ENCODE measurements around the gene PCED1A.
"Not testable (repeated sequence)": the region's sequence is repeated elsewhere in the genome, so short reads cannot be mapped to it uniquely, and the experiment has no call there.

PCED1A gene

DNA sequence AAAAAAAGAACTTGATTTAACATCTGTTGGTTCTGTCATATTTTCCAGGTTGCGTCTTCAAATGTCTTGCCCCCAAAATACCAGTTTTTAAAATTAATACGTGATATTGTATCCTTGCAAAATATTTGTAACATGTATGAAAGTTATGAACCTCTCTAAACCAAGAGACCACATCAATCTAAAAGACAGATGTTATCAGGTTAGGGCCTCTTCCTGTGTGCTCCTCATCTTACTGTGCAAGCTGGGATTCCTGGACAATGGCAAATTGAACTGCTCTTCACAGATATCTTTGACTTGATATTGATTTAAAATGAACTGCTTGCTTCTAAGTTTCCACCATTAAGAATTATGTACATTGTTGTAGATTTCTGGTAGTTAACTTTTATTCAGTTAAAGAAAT is 14.7 kb downstream of the PCED1A start:
- DNase-seq = no peak

DNA sequence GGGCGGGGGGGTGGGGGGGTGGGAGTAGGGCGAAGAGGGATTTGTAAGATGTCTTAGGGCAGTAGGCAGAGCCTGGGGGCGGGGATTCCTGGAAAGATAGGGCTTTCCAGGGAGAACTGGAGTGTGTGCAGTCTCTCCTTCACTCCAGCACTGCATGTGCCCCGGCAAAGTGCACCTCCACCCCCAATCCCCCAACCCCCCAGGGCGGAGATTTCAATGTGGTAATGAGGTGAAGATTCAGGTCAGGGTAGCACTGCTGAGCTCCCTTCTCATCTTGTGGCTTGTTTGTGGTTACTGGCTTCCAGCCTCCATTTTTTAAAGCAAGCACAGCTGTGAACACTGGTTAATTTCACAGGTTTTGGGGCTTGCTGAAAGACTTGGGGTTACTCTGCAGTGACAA is 18.4 kb downstream of the PCED1A start:
- peak; percentile 26 for DNase-seq

DNA sequence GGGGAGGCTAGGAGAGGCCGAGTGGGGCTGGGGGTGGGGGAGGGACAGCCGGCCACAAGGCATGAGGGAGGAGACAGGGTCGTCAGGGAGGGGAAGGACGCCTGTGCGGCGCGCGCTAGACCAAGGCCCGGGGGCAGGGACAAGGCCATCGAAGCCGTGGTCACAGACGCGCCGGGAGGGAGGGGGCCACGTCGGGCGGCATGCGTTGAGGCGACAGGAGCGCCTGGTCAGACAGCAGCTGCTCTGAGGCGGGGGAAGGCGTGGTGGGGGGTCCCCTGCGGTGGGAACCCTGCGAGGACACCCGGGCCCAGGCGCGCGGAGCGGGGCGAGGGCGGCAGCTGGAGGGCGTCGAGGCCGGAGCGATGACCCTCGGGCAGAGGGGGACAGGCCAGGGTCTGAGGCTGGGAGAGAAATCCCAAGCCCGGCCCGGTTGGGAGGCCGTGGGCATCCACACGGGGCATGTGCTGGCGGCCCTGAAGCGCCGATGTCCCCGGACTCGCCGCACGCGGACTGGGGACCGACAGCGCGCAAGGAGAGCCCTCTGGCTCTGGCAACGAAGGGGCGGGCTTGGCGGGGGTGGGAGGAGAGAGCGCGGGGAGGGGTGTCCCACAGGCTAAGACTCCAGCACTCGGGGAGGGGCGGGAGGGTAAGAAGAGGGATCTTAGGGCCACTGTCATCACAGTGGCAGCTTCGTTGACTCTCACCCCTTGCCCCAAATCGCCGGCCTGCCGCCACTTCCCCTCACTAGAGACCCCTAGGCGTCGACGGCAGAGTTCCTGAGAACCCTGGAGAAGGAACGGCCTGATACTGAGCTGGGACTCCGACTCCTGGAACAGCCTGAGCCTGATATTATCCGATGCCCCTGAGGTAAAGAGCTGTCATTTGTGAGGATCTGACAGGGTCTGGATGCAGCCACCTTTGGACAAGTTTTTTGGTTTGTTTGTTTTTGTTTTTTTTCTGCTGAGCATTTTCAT is 19.3 kb downstream of the PCED1A start:
- no peak for DNase-seq

DNA sequence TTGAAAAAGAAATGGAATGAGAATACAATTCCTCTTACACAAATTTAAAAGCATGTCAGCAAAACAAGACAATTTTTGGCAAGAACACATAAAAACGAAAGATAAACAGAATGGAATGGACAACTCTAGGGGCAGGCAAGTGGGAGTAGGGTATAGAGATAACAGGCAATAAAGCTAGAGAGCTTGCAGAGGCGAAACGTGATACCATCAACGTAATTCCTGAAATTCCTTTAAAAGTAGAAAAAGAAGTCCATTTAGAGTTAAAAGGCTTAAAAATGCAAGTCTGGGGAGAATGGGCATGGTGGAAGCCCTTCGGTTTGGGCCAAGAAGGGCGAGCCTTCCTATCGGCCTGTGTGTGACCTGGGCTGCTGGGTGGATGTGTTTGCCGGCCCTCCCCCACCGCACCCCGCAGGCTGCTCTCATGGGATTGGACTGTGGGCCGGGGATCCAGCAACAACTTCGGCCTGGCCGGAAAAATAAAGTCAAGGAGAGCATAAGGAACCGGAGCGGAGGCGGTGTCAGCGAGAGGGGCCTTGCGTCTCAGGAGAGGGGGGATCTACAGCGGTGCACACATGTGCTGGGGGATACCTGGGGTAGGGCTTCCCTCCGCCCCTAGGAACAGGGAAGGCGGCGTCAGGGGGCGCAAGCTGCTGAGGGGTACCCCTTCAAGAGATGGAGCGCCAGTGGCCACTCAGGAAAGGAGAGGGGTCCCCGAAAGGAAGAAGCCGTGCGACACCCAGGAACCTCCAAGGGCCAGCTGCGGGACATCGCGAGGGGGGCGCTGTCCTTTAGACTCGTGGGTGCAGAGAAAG is 20.2 kb downstream of the PCED1A start:
- no peak for DNase-seq

DNA sequence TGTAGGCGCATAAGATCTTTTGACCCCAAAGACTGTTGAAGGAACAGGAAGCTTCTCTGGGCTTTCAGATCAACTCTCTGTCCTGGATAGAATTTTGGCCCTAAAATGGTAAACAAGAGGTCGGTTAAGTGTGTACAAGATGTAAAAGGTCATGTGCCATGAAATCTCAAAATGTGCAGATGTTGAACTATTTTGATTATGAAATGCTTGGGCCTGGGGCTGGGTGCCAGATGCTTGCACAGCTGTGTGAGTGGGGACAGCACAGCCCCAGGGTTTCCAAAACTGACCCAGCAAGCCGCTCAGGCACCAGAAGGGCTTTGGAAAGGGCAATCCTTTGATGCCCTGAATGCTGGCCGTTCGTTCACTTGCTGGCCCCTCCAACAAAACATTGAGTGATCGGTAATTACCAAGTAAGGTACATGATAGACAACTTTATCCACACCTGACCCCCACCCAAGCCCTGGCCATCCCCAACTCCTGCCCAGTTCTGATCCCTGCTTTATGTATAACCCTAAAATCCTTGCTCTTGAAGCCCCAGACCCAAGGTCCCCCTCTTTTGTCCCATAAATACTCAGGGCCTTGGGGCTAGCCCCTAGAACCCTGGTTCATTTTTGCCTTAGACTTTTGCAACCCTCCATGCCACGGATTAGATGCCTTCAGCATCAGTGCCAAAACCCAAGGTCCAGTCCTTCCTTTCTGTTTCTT is 22.4 kb downstream of the PCED1A start:
- no peak for DNase-seq

DNA sequence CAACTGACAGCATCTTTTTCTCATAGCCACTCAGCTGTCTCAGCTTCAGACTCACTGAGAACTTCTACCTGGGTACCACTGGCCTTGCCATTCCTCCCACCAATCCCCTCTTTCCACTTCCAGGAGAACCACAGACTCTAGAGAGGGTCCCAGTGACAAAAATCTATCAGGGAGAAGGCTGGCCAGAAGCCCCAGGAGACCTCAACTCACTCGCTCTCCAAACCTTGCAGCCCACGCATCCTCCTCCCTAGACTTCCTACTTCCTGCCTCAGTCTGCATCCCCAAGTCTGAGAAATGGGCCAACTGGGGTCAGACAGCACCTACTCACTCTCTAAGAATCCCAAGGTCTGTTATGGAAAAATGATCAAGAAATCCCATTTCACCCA is 23.1 kb downstream of the PCED1A start:
- DNase-seq = no peak

DNA sequence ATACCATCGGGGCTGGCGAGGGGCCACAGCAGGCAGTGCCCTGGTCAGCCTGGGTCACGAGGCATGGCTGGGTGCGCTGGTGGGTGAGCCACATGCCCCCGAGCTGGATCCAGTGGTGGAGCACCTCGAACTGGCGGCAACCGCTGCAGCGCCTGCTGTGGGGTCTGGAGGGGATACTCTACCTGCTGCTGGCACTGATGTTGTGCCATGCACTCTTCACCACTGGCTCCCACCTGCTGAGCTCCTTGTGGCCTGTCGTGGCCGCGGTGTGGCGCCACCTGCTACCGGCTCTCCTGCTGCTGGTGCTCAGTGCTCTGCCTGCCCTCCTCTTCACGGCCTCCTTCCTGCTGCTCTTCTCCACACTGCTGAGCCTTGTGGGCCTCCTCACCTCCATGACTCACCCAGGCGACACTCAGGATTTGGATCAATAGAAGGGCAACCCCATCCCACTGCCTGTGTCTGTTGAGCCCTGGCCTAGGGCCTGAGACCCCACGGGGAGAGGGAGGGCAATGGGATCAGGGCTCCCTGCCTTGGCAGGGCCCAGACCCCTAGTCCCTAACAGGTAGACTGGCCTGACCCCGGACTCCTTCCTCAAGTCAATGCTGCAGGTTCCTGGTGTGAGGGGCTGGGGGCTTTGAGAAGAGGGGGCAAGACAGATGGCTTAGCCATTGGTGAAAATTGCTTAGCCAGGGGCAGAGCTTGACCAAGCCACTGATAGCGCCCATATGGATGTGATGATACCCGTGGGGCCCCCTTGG is 23.7 kb downstream of the PCED1A start:
- no peak for DNase-seq

DNA sequence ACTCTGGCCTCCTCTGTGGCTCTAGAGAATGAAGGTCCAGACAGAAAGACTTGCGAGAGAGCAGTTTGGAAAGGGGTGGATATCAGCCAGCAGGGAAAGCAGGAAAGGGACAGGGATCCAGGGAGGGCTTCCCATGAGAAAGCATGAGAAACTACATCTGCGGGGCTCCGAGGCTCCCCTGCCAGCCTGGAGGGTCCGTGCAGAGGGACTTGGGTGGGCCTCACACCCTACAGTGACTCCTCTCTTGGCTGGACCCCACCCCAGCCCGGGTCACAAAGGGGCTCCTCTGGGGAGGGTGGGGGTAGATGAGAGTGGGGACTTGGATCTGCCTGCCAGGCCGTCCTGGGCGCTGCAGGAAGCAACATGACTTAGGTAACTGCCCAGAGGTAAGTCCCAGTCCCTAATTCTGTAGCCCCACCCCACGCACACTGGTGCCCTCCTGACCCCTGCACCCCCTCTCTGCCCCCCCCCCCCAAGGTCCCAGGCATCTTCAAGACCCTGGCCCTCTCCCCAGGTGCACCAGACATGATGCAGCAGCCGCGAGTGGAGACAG is 24.3 kb downstream of the PCED1A start, which contains the start of gene TMEM239:
Gene TMEM239, plus strand, starts transcription at position 335 of the 553 bp plus-strand sequence. Its CDS starts 191 bp downstream, at position 526.
- DNase-seq = no peak

DNA sequence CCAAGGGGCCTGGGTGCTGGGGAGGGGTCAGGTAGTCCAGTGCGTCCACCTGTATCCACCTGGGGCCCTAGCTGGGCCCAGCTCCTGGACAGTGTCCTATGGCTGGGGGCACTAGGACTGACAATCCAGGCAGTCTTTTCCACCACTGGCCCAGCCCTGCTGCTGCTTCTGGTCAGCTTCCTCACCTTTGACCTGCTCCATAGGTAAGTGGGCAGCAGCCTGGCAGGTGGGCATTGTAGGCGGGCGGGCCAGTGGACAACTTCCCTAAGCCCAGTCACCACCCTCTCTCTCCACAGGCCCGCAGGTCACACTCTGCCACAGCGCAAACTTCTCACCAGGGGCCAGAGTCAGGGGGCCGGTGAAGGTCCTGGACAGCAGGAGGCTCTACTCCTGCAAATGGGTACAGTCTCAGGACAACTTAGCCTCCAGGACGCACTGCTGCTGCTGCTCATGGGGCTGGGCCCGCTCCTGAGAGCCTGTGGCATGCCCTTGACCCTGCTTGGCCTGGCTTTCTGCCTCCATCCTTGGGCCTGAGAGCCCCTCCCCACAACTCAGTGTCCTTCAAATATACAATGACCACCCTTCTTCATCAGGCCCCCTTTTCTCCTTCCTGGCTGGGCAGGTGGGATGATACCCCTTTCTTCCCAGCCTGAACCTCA is 25.1 kb downstream of the PCED1A start:
- no peak for DNase-seq

DNA sequence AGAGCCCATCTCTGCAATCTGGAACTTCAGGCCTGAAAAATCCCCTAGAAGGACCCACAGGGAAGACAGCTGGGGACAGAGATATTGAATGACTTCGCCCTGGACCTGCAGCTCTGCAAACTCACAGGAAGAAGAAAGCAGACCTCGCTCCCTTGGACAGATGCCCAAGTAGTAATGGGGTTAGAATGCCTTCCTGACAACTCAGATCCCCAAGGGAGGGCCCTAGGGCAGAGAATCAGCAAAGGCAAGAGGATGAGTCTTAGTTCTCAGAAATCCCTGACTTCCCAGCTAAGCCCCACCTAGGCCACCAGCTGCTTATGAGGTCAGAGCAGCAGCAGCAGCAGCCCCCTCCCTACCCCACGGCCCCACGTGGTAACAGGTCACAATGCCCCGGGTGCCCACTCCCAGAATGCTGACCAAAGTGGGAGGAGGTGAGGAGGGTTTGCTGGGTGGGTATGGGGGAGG is 25.8 kb downstream of the PCED1A start, which contains the start of gene C20orf141:
Gene C20orf141, plus strand, starts transcription at position 401 of the 465 bp plus-strand sequence. CDS start 198 bp downstream, outside the sequence.
- DNase-seq = no peak

DNA sequence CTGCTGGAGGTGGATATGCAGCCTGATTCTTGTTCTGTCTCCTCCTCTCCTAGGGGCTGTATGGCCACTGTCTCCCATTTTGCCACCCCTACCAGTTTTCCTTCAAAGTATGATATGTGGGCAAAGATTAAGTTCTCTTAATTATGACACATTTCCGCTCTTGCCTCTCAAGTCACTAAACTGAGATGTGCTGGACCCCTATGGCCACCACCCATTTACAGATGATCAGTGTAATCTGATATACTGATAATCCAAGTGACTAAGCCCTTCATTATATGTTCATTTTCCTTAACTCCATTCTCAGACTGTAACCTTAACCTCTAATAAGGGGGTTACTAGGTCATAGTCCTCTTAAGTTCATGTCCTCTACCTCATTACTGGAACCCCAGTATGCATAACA is 26.4 kb downstream of the PCED1A start:
- DNase-seq = no peak

DNA sequence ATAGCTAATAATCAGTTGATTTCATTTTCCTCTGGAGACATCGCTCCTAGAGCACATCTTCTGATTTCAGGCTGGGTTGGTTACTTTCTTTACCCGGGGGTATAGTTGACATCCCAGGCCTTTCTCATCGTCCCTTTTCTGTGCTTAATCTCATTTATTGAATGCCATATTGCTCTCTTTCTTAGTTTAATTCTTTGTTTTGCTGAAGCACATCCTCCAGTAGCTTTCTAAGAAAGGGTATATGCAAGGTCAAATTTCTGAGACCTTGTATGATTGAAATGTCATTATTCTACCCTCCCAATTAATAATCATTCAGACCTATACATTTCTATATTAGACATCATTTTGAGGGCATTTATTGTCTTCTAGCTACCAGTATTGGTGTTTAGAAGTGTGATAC is 28.3 kb downstream of the PCED1A start:
- no peak for DNase-seq

DNA sequence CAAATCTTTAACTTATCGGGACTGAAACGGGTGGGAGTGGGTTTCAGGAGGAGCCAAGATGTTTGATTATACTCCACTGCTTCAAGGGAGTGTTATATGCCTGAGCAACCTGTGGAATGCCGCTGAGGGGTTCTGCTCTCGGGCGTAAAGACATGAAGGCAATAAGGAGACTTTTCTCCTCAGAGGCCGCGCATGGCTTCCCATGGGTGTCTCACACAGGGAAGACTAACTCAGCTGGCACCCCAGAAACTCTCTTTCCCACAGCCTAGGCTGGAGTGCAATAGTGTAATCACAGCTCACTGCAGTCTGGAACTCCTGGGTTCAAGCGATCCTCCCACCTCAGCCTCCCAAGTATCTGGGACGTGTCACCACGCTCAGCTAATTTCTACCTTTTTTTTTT is 30.8 kb downstream of the PCED1A start:
- no peak for DNase-seq

DNA sequence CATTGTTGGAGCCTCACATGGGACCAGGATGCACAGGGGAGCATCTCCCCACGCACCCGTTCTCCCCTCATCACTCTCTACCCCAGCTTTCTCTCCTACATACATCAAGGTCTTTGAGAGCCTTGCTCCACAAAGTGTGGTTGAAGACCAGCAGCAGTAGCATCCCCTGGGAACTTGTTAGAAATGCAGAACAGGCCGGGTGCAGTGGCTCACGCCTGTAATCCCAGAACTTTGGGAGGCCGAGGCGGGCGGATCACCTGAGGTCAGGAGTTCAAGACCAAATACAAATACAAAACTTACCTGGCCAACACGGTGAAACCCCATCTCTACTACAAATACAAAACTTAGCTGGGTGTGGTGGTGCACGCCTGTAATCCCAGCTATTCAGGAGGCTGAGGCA is 32.5 kb downstream of the PCED1A start:
- not testable (repeated sequence) for DNase-seq

DNA sequence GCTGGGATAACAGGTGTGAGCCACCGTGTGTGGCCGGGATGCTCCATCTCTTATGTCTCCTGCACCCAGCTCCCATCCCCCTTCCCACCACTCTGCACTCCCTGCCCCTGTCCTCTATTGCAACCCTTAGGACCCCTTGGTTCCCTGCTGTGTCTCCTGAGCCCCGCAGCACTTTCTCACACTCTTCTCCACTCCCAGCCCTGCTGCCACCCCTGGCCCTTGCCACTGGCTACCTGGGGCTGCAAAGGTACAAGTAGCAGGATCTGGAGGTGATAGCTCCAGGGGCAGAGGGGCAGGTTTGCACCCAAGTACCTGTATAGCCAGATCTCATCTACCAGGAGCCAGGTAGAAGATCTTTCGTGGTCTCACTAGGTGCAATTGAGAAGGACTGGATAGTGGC is 33.4 kb downstream of the PCED1A start:
- DNase-seq = no peak

DNA sequence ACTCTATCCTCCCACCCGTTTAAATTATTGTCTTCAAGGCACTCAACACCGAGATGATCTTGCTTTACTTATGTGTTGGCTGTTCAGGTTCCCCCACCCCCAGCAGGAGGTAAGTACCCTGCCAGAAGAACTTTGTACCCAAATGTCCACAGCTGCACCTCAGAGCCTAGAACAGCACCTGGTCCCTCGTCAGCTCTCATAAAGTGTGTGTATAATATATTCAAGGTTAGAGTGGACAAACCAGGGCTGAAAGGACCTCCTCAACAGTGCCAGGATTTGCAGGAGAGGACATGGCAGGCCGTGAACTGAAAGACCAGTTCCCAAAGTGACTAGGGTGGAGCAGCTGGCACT is 34.1 kb downstream of the PCED1A start:
- DNase-seq = no peak

DNA sequence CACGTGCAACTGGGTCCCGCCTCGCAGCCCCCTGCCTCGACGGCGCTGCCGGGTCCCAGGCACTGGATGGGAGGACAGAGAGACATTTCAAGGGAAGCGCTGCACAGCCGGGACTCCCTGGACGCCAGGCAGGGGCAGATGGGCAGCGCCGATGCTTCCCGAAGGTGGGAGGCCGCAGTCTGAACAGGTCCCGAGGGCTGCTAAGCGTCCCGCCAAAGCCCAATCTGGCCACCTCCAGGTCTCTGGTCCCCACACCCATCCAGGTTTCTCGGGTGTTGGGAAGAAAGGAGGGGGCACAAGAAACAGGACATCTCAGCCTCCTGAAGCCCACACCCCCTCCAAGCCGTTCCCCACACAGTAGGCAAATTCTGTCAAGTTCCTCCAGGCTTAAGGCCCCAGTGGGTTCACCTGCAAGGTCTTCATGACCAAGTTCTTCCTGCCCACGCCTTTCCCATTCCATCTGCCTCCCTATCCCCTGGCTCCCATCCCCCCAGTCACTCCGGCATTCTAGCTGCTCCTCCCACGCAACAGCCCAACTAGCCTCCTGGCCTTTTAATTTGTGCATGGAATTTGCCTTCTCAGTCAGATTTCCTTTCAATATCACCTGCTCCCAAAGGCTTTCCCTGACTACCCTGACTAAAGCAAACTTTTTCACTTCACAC is 34.6 kb downstream of the PCED1A start:
- DNase-seq = no peak

DNA sequence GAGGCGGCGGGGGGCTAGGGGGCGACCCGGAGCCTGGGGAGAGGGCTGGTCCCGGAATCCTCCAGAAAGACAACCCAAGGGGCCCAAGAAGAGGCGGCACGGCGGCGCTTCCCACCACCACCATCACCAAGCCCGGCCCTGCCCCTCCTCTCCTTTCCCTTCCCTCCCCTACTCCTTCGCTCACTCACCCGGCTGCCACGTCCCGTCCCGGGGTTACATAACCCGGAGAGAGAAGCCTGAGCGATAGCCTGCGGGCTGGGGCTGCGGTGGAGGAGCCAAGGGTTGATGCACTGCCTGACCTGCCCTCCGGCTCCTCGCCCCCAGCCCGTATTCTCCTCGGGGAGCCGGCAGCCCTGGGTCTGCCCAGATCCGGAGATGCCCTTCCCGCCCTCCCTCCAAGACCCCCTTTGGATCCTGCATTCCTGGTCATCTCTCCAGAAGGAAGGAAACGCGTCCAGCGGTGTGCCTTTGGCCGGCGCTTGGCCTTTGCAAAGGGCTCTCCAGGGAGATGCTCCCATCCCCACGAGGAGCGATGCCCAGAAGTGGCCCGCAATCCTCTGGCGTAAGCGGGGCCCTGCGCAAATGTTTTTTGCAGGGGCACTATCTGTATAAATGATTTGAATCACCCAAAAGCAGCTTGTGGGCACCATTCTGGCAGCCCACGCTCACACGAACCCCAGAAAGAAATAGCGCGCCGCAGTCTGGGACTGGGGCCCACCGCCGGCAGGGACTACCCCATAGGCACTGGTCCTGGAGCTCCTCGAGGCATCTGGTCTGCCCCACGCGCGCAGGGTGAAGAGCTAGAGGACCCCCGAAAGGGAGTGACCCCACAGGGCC is 35.4 kb downstream of the PCED1A start:
- no peak for DNase-seq

DNA sequence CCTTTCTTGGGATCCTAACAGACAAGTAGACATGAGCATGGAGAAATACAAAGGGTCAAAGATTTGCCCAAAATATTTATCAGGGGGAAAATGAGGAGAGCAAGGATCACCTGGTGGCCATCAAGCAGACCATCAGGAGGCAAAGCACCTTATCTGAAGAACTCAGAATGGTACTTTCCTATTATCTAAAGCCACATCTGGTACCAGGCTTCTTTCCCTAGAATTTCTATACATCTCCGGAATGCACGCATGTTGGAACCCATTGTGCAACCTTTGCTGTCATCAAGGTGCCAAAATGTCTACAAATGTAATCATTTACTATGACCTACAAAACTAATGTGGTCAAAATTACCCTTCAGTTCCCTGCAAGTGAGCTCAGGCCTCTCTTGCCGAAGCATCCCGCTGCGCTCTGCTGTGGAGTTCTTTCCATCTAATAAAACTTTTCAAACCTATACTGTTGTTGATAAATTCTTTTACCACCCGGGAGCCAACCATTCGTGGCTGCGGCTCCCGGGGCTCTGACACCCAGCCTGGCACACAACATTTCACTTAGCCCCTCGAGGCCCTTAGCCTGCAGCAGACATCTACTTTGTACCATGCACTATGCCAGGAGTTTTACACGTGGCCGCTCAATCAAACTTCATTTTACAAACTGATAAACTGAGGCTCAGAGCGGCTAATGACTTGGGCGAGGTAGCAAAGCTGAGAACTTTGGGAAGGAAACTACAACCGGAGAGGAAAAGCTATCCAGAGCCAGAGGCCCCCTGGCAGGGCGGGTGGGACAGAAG is 36.2 kb downstream of the PCED1A start:
- no peak for DNase-seq

Data from stimulated activated CD4-positive, alpha-beta T cell treated with anti-CD3 and anti-CD28 coated beads, Interleukin-15, amount 100 ng/mL, for 24 hours (primary cell).